GM12875 (cell line): ENCODE measurements around the gene TUBB2B.
"Not testable (repeated sequence)": the region's sequence is repeated elsewhere in the genome, so short reads cannot be mapped to it uniquely, and the experiment has no call there.

Experiments used
- H3K4me3 ChIP-seq: one replicate; pipeline ENCODE4 v1.5.1; 2011; ENCODE audit warnings: low read depth, low read length, control low read depth
- TF ChIP-seq, protein P1 (sequence below): IDR thresholded peaks from 2 replicates; pipeline ENCODE4 v1.5.1; 2011; ENCODE audit warnings: low read depth, mild to moderate bottlenecking, control low read depth, inconsistent platforms, low read length, moderate library complexity, borderline replicate concordance; ENCODE audit not compliant: insufficient read depth

TUBB2B gene

DNA sequence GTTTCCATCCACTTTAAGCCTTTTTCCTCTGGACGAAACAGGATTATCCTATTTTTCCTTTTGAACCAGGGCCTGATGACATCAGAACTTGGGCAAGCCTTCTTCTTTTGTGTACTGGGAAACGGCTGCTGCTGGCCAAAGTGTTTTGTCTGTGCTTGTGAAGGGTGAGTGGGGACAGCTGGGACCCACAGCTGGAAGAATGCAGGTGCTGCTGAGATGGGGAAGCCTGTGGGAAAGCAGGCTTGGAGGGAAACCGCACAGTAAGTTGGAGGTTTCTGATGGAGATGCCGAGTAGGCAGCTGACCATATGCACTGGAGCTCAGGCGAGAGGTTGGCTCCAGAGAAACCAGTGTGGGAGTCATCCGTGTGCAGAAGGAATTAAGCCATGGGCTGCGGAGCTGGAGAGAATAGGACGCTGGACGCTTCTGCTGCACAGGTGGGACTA lies 22.8 kb upstream of the TUBB2B start:
- TF ChIP-seq, protein P1, sequence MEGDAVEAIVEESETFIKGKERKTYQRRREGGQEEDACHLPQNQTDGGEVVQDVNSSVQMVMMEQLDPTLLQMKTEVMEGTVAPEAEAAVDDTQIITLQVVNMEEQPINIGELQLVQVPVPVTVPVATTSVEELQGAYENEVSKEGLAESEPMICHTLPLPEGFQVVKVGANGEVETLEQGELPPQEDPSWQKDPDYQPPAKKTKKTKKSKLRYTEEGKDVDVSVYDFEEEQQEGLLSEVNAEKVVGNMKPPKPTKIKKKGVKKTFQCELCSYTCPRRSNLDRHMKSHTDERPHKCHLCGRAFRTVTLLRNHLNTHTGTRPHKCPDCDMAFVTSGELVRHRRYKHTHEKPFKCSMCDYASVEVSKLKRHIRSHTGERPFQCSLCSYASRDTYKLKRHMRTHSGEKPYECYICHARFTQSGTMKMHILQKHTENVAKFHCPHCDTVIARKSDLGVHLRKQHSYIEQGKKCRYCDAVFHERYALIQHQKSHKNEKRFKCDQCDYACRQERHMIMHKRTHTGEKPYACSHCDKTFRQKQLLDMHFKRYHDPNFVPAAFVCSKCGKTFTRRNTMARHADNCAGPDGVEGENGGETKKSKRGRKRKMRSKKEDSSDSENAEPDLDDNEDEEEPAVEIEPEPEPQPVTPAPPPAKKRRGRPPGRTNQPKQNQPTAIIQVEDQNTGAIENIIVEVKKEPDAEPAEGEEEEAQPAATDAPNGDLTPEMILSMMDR, result no peak
- no peak overlapping the region for H3K4me3 ChIP-seq

DNA sequence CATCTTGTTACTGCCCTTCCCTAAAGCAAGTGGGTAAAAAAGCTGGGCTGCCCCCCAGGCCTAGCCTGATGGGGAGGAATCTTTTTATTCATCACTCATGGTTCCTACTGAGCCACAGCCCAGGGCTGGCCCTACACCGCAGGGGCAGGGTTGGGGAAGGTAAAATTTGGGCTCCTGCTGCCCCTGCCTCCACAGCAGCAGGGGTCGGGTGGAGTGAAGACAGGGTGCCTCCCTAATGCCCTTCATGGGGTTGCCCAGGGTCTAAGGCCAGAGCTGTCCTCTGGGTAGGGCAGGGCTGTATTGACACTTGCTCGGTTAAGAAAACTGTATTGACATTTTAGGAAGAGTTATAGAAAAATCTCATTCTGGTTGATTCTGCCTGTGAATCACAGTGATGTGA lies 22.4 kb upstream of the TUBB2B start:
- TF ChIP-seq, protein P1, result no peak
- H3K4me3 ChIP-seq, result no peak overlapping the region

DNA sequence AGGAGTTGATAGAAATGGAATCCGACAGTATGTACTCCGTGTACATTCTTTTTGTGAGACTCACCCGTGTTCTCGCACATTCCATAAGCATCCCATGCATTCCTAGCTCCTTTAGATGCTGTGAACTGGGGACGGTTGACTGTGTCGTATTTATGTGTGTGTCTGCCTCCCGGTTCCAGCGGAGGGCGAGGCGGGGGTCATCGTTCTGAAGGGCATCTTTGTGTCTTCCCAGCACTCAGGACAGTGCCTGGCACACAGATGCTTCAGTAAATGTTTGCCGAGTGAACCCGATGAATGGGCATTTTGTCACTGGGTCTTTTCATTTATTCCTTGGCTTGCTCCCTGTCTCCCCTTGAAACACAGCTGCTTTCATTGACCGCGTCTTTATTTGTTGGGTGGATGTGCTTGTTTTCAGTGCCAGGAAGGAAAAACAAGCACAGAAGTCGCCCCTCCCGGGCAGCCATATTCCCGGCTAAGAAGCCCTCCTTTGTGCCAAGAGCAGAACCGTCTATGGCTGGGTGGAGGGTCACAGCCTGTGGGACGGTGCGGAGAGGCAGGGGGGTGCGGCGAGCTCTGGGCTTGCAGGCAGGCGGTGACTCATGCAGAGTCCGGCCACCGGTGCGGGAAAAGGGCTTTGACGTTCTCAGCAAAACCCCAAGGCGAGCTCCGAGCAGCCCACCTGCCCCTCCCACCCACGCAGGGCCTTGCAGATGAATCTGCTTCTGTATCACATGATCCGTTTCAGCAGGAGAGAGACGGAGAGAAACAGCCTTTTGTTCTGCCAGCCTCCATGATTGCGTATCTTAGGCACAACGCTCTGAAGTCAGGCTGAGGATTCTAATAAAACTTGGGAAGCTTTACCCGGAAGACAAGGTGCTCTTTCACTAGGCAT lies 20.0 kb upstream of the TUBB2B start:
- TF ChIP-seq, protein P1, result no peak
- H3K4me3 ChIP-seq, result no peak overlapping the region

DNA sequence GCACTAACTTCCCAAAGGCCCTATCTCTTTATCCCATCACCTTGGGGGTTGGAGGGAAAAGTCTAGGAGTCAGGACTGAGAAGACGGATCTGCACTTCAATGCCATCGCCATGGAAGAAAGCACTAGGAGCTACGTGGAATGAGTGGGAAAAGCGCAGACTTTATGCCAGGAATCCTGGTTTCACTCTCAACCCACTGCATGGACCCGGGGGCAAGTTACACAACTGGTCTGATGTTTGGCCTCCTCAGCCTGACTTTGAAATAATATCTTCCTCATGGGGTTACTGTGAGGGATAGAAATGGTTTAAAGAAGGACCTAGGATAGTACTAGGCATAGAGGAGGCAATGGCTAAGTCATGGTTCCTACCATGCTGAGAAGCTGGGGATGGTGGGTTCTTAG lies 17.8 kb upstream of the TUBB2B start:
- TF ChIP-seq, protein P1, result no peak
- H3K4me3 ChIP-seq, result no peak overlapping the region

DNA sequence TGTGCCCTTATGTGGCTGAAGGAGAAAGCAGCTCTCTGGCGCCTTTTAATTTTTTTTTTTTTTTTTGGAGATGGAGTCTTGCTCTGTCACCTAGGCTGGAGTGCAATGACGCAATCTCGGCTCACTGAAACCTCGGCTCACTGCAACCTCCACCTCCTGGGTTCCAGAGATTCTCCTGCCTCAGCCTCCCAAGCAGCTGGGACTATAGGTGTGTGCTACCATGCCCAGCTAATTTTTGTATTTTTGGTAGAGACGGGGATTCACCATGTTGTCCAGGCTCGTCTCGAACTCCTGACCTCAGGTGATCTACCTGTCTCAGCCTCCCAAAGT lies 17.3 kb upstream of the TUBB2B start:
- not testable (repeated sequence) for H3K4me3 ChIP-seq

DNA sequence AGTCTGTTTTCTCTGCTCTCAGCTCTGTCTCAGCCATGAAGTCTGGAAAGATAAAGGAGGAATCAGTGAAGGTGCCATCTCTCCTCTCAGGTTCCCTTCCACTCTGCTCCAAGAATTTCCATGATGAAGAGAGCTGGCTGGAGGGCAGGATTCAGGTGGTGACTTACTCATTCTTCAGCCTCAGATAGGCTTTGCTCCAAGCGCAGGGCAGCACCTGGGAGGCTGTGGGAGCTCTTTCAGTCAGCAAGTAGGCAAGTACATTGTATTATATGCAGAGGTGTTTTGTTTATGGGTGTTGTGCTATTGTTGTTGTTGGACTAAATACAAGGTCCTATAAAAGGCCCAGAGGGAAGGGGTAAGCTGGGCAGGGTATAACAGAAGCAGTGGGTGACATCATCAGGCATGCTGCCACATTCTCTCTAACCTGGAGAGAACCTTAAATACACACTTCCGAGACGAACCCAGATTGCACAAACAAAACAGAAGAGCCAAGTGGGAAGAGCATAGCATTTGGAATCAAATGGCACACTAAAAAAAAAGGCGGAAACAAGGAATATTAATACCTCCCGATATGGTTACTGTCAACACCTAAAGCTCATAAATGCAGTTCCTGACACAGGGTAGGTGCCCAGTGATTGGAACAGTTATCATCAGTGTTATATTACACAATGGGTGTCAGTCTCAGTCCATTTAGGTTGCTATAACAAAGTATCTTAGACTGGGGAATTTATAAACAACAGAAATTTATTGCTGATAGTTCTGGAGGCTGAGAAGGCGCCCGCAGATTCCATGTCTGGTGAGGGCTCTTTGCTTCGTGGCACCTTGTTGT lies 16.8 kb upstream of the TUBB2B start:
- no peak overlapping the region for H3K4me3 ChIP-seq
- TF ChIP-seq, protein P1, result no peak

DNA sequence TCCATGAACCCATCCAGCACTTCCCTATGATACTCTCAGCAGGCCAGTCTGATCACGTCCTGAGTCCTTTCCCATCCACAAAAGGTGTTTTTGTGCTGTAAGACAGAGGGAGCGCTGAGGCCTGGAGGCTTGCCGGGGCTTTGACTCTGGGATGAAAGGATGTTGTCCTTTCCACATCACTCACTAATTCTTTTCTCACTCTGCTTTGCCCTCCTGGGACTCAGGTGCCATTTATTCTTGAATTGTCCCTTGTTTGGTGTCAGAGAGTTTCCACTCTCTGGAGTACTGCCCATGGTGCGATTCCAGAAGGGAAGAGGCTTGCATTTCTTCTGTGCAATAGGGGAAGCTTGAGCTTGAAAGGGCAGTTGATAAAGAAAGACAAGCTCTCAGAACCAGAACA lies 15.3 kb upstream of the TUBB2B start:
- TF ChIP-seq, protein P1, result no peak

DNA sequence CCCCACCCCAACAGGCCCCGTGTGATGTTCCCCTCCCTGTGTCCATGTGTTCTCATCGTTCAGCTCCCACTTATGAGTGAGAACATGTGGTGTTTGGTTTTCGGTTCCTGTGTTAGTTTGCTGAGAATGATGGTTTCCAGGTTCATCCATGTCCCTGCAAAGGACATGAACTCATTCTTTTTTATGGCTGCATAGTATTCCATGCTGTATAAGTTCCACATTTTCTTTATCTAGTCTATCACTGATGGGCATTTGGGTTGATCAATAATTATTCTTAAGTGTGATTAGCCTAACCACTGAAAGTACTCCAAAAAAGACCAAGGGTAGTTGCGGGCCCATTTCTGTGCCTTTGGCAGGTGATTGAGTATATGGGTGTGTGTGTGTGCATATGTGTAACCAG lies 14.3 kb upstream of the TUBB2B start:
- not testable (repeated sequence) for H3K4me3 ChIP-seq

More for the DNA sequence above, 15.3 kb upstream of the TUBB2B start:
- H3K4me3 ChIP-seq, result no peak overlapping the region
